Smooth muscle cell (in vitro differentiated cells): ENCODE results near the gene HOXC5. TPM values are rescaled to one million over a fixed set of nuclear protein-coding genes. Genes with fewer than 3 reads are reported as not detected.
"Not testable (repeated sequence)": the region's sequence is repeated elsewhere in the genome, so short reads cannot be mapped to it uniquely, and the experiment has no call there.

Source experiments
- DNase-seq: peaks from one replicate; lab custom pipeline; 2025; ENCODE audit not compliant: unreplicated experiment; lab: John Stamatoyannopoulos, UW
- H2AFZ ChIP-seq: fragments of 200-600 bp; sonication (generic); 2 replicates; pipeline ENCODE4 v1.6.0; 2016; ENCODE audit warnings: antibody characterized with exemption, low read depth, mild to moderate bottlenecking
- H3F3A ChIP-seq: fragments of 200-600 bp; sonication (generic); 2 replicates; pipeline ENCODE4 v1.6.0; 2017; ENCODE audit warnings: antibody characterized with exemption, low read depth
- H3K27ac ChIP-seq: fragments of 200-600 bp; sonication (generic); 2 replicates; pipeline ENCODE4 v1.5.1; 2016; ENCODE audit warnings: low read depth, mild to moderate bottlenecking
- H3K27me3 ChIP-seq: fragments of 200-600 bp; sonication (generic); 2 replicates; pipeline ENCODE4 v1.6.1; 2016; ENCODE audit warnings: low read depth, mild to moderate bottlenecking
- H3K36me3 ChIP-seq: fragments of 200-600 bp; sonication (generic); 2 replicates; pipeline ENCODE4 v1.5.1; 2016; ENCODE audit warnings: low read depth
- H3K4me1 ChIP-seq: fragments of 200-600 bp; sonication (generic); 2 replicates; pipeline ENCODE4 v1.5.1; 2016; ENCODE audit warnings: low read depth
- H3K4me2 ChIP-seq: fragments of 200-600 bp; sonication (generic); 2 replicates; pipeline ENCODE4 v1.6.0; 2016; ENCODE audit warnings: mild to moderate bottlenecking
- H3K4me3 ChIP-seq: fragments of 200-600 bp; sonication (generic); 2 replicates; pipeline ENCODE4 v1.5.1; 2016; ENCODE audit warnings: mild to moderate bottlenecking
- H3K79me2 ChIP-seq: fragments of 200-600 bp; sonication (generic); 2 replicates; pipeline ENCODE4 v1.6.0; 2016; ENCODE audit warnings: low read depth, mild to moderate bottlenecking
- H3K9ac ChIP-seq: fragments of 200-600 bp; sonication (generic); 2 replicates; pipeline ENCODE4 v1.6.0; 2016; ENCODE audit warnings: low read depth
- H3K9me3 ChIP-seq: fragments of 200-600 bp; sonication (generic); replicated peaks from 2 replicates; pipeline ENCODE4 v1.5.1; 2016; ENCODE audit warnings: low read depth
- H4K20me1 ChIP-seq: fragments of 200-600 bp; sonication (generic); 2 replicates; pipeline ENCODE4 v1.6.0; 2016; ENCODE audit warnings: low read depth
- CTCF ChIP-seq: fragments of 200-600 bp; sonication (generic); IDR thresholded peaks from 2 replicates; pipeline ENCODE4 v1.5.1; 2017; ENCODE audit warnings: borderline replicate concordance, mild to moderate bottlenecking, antibody characterized with exemption; ENCODE audit not compliant: insufficient read depth, poor library complexity, severe bottlenecking
- WGBS: methylation state at CpG from one replicate; pipeline ENCODE4 v1.1.7; 2016; ENCODE audit warnings: low lambda C conversion rate; 5-methylcytosine and 5-hydroxymethylcytosine counted together
- polyA plus RNA-seq: library from polyadenylated mRNA; unstranded; fragments of >200 nt; fragmentation: Nextera tagmentation; extraction: Ambion mirVana; gene quantifications from 2 replicates; pipeline ENCODE4 v1.2.1, GENCODE V29; 2016
- total RNA-seq: library from RNA; depleted of rRNA; stranded (reverse); fragments of >200 nt; gene quantifications from 2 replicates; pipeline ENCODE4 v1.2.3, GENCODE V29; 2014

HOXC5 gene
- total and polyA plus RNA-seq, 2 experiments from 2014 or later: 0.54 to 1.3 TPM

- H3K4me3 ChIP-seq: no peak overlapping the region
- no peak for TF ChIP-seq CTCF
- no peak overlapping the region for H3K27ac ChIP-seq
- no peak for DNase-seq
- H3K27me3 ChIP-seq: peaks cover 99% of the 10 kb centered on the region
- H3K4me2 ChIP-seq: no peak overlapping the region
- 78% methylated on average over 3 of the region's 3 CpGs for WGBS
- H3K9me3 ChIP-seq: no peaks in the 10 kb centered on the region
- H3K36me3 ChIP-seq: no peaks in the 10 kb centered on the region
- no peaks in the 10 kb centered on the region for H3F3A ChIP-seq
- no peak overlapping the region for H3K9ac ChIP-seq
- H3K4me1 ChIP-seq: no peaks in the 10 kb centered on the region
- H3K79me2 ChIP-seq: no peaks in the 10 kb centered on the region
- H2AFZ ChIP-seq: no peak overlapping the region
- peaks cover under 1% of the 10 kb centered on the region for H4K20me1 ChIP-seq
Measured at GRCh38 chr12:54040648-54041047, 7.8 kb downstream of the HOXC5 start.

DNA sequence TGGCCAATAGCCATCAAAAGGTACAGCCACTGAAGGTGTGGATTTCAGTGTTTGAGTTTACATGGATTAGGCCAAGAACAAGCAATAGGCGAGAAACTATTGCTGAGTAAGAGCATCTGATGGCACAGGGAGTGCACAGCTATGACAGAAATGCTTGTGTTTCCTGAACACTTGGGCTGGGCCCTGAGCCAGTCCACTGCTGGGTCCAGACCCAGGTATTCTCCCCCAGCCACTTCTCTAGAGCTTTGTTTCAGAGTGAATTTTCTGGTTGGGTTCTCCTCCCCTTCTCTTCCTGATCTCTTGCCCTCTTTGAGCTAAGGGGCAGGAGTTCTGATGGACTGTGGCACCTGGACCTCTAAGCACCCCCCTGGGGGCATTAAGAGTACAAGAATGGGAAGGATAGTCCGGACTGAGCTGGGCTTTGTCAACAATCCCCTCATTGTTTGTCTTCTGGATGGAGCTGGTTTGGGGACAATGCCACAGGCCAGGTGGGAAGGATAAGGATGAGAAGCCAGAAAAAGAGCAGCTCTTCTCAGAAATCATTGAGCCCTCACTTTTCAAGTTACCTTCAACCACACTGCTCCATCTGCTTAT, 8.3 kb downstream of the HOXC5 start:
- WGBS: 47% methylated on average over 2 of the region's 2 CpGs
- H2AFZ ChIP-seq: no peak overlapping the region
- no peak overlapping the region for H3K4me2 ChIP-seq
- no peaks in the 10 kb centered on the region for H3K4me1 ChIP-seq
- no peaks in the 10 kb centered on the region for H3K79me2 ChIP-seq
- no peak overlapping the region for H3K4me3 ChIP-seq
- no peaks in the 10 kb centered on the region for H3K9me3 ChIP-seq
- DNase-seq: no peak
- H3K27me3 ChIP-seq: peaks cover 99% of the 10 kb centered on the region
- no peaks in the 10 kb centered on the region for H3K36me3 ChIP-seq
- no peak overlapping the region for H3K27ac ChIP-seq
- no peak for TF ChIP-seq CTCF
- no peaks in the 10 kb centered on the region for H3F3A ChIP-seq
- no peak overlapping the region for H3K9ac ChIP-seq
- peaks cover 6% of the 10 kb centered on the region for H4K20me1 ChIP-seq

DNA sequence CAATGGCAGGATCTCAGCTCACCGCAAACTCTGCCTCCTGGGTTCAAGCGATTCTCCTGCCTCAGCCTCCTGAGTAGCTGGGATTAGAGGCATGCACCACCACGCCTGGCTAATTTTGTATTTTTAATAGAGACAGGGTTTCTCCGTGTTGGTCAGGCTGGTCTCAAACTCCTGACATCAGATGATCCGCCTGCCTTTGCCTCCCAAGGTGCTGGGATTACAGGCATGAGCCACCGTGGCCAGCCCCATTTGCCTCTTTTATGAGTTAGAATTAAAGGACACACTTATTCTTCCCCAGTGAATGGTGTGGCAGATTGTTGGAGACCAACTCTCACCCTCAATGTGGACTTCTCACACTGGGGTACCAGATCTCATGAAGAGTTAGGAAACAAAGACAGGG, 9.2 kb downstream of the HOXC5 start:
- not testable (repeated sequence) for H3K4me1 ChIP-seq, H3K9me3 ChIP-seq, H3K27ac ChIP-seq, H3K36me3 ChIP-seq, H3F3A ChIP-seq, H3K4me2 ChIP-seq, DNase-seq, H2AFZ ChIP-seq, H3K4me3 ChIP-seq, H3K79me2 ChIP-seq, H3K9ac ChIP-seq
- Histone ChIP-seq H3K27me3 (peaks cover 99% of the 10 kb centered on the region), H4K20me1 (peaks cover 15% of the 10 kb centered on the region)
- WGBS: 62% methylated on average over 6 of the region's 6 CpGs

DNA sequence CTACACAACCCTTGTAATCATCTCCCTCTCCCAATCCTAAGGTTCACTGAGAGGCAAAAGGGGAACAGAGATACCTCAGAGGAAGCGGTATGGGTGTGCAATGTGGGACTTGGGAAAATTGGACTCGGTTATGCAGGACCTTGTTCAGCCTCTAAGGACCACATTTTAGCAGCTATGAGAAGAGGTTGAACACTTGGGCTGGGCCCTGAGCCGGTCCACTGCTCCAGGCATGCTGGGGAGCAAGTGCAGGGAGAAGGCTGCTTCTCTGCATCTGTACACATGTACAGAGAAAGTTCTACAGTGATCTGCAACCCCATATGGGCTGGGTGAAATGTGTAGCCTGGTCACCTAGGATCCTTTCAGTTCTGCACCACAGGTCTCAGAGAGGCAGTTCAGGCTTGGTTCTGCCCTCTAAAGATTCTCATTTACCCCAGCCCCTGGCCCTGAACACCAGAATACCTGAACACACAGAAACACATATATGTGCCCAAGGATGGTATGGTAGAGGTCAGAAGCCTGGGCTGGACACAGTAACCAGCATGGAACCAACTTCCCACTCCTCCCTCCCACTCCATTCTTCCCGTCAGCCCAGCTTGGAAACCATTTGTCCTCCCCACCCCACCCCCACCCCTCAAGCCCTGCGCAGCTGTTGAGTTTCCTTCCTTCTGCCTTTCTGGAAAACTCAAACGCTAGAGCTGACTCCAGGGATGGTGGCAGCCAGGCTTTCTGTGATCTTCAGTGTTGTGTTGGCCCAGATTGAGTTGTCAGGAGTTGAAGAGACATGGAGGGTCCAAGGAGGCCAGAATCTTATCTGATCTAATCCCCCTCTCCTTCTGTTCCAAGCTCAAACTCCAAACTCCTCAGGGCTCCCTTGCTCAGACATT, 10.4 kb downstream of the HOXC5 start:
- peaks cover 24% of the 10 kb centered on the region for H4K20me1 ChIP-seq
- H3K27ac ChIP-seq: no peak overlapping the region
- no peak for TF ChIP-seq CTCF
- H3K4me3 ChIP-seq: no peak overlapping the region
- no peaks in the 10 kb centered on the region for H3K9me3 ChIP-seq
- H3K79me2 ChIP-seq: no peaks in the 10 kb centered on the region
- peaks cover 4% of the 10 kb centered on the region for H3K4me1 ChIP-seq
- no peak for DNase-seq
- H3K27me3 ChIP-seq: peaks cover 99% of the 10 kb centered on the region
- H2AFZ ChIP-seq: no peak overlapping the region
- no peaks in the 10 kb centered on the region for H3F3A ChIP-seq
- no peak overlapping the region for H3K4me2 ChIP-seq
- no peak overlapping the region for H3K9ac ChIP-seq
- H3K36me3 ChIP-seq: no peaks in the 10 kb centered on the region
- 42% methylated on average over 6 of the region's 6 CpGs for WGBS
